Vagina (tissue), 2 donors: ENCODE results near the gene C6orf15.

Source experiments
- POLR2AphosphoS5 ChIP-seq, 2 donors: sonication (generic); formaldehyde crosslinking; IDR thresholded peaks; one replicate each; pipeline ENCODE4 v1.9.0; 2017; ENCODE audit warnings: antibody characterized with exemption in 2 of 2, mild to moderate bottlenecking in 2 of 2, low read depth in 1 of 2; ENCODE audit not compliant: insufficient read depth in 1 of 2
- TF ChIP-seq, protein P1 (sequence below), 3 experiments: fragments of 450-650 bp in 2 of 3; fragments of 200-600 bp in 1 of 3; sonication (generic) in 1 of 3; IDR thresholded peaks; one replicate each; pipeline ENCODE4 v1.5.1; 2017 to 2019; ENCODE audit warnings: antibody characterized with exemption in 3 of 3, mild to moderate bottlenecking in 2 of 3, moderate library complexity in 2 of 3

DNA sequence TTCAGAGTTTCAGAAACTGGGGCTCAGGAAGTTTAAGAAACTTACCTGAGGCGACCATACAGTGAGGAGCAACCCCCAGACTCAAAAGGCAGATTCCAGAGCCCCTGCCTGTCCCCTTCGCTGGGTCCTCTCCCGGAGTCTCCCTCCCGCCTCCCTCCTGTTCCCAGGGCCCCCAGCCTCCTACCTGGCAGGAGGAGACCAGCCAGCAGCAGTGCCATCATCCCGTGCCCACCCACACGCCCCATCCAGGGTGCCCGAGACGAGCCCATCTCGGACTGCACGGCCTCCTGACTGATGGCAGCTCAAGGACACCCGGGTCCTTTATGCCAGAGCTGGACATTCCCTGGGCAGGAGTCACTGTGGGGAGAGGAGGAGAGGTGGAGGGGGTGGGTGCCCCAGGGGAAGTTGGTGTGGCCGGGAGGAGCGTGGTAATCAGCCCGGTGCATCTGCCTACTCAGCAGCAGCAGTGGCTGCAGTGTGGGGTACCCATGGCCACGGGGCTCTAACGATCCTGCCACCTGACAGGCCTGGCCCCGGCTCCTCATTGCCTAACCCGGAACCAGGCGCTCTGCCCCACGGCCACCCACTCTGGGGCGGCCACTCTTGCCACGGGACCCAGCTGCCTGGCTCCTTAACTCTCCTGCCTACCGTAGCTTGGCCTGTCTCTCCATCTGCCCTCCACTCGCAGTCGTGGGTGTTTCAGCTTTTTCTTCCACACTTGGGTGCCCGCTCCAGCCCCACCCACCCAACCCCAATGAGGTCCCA lies 8.0 kb upstream of the C6orf15 start, which contains the start of gene CDSN:
- TF ChIP-seq POLR2AphosphoS5 (IDR thresholded peaks at IDR 0.05; ENCODE audit: insufficient read depth in 1 of 2, low read depth in 1 of 2) = no peak
- TF ChIP-seq, protein P1, sequence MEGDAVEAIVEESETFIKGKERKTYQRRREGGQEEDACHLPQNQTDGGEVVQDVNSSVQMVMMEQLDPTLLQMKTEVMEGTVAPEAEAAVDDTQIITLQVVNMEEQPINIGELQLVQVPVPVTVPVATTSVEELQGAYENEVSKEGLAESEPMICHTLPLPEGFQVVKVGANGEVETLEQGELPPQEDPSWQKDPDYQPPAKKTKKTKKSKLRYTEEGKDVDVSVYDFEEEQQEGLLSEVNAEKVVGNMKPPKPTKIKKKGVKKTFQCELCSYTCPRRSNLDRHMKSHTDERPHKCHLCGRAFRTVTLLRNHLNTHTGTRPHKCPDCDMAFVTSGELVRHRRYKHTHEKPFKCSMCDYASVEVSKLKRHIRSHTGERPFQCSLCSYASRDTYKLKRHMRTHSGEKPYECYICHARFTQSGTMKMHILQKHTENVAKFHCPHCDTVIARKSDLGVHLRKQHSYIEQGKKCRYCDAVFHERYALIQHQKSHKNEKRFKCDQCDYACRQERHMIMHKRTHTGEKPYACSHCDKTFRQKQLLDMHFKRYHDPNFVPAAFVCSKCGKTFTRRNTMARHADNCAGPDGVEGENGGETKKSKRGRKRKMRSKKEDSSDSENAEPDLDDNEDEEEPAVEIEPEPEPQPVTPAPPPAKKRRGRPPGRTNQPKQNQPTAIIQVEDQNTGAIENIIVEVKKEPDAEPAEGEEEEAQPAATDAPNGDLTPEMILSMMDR (IDR thresholded peaks at IDR 0.05) = no peak
